ENCODE results near the gene FAM53C. TPM values are rescaled to one million over a fixed set of nuclear protein-coding genes. Genes with fewer than 3 reads are reported as not detected.
"Not testable (repeated sequence)": the region's sequence is repeated elsewhere in the genome, so short reads cannot be mapped to it uniquely, and the experiment has no call there.

Gene FAM53C
- total RNA-seq, 4 donors from 2014 or later, result 5.2 to 27.7 (median 14.0) TPM

GRCh38 chr5:138385660-138386059, 47.6 kb downstream of the FAM53C start:
- intact Hi-C loops (cut with DNase I; ENCODE audit: low total_unique reads) (no loop called here), in situ Hi-C loops (cut with MboI; ENCODE audit: low pct_ligation_motif_present in 1 of 4, low pct_unique_long_range_greater_than_20kb in 1 of 4, low sequenced_read_pairs in 3 of 4) (no loop called here)
- H3K27ac ChIP-seq, result no peak overlapping the region
- no peaks in the 10 kb centered on the region for H3K9me3 ChIP-seq
- H3K27me3 ChIP-seq, result no peaks in the 10 kb centered on the region
- H3K4me3 ChIP-seq, result no peak overlapping the region
- 92 to 100% methylated on average over 1 of the region's 1 CpG for WGBS, 2 donors (ENCODE audit: low coverage in 1 of 2)
- TF ChIP-seq POLR2AphosphoS5 (IDR thresholded peaks at IDR 0.05) (no peak), POLR2A (IDR thresholded peaks at IDR 0.05) (no peak), CTCF (IDR thresholded peaks at IDR 0.05) (no peak), EP300 (IDR thresholded peaks at IDR 0.05; ENCODE audit: low read depth) (no peak)
- no peak for DNase-seq
- peaks cover 0 to 67% (median 32%) of the 10 kb centered on the region in 4 donors for H3K36me3 ChIP-seq
- no peaks in the 10 kb centered on the region for H3K4me1 ChIP-seq

- 92 to 100% methylated on average over 1 to 10 of the region's 10 CpGs for WGBS, 2 donors (ENCODE audit: low coverage in 1 of 2)
- TF ChIP-seq POLR2A (IDR thresholded peaks at IDR 0.05) (no peak), POLR2AphosphoS5 (IDR thresholded peaks at IDR 0.05) (no peak), CTCF (IDR thresholded peaks at IDR 0.05) (no peak), EP300 (IDR thresholded peaks at IDR 0.05; ENCODE audit: low read depth) (no peak)
- intact Hi-C loops (cut with DNase I; ENCODE audit: low total_unique reads) (no loop called here), in situ Hi-C loops (cut with MboI; ENCODE audit: low pct_ligation_motif_present in 1 of 4, low pct_unique_long_range_greater_than_20kb in 1 of 4, low sequenced_read_pairs in 3 of 4) (no loop called here)
- no peaks in the 10 kb centered on the region for H3K27me3 ChIP-seq
- peaks cover 0 to 67% (median 32%) of the 10 kb centered on the region in 4 donors for H3K36me3 ChIP-seq
- H3K4me3 ChIP-seq, result no peak overlapping the region
- no peaks in the 10 kb centered on the region for H3K9me3 ChIP-seq
- H3K4me1 ChIP-seq, result no peaks in the 10 kb centered on the region
- H3K27ac ChIP-seq, result no peak overlapping the region
- no peak for DNase-seq
Measured at GRCh38 chr5:138386290-138386689, 48.2 kb downstream of the FAM53C start.

- H3K36me3 ChIP-seq, result peaks cover 0 to 69% (median 34%) of the 10 kb centered on the region in 4 donors
- intact Hi-C loops (cut with DNase I; ENCODE audit: low total_unique reads) (no loop called here), in situ Hi-C loops (cut with MboI; ENCODE audit: low pct_ligation_motif_present in 1 of 4, low pct_unique_long_range_greater_than_20kb in 1 of 4, low sequenced_read_pairs in 3 of 4) (no loop called here)
- no peaks in the 10 kb centered on the region for H3K4me1 ChIP-seq
- H3K27ac ChIP-seq, result no peak overlapping the region
- 90 to 93% methylated on average over 3 of the region's 3 CpGs for WGBS, 2 donors (ENCODE audit: low coverage in 1 of 2)
- H3K9me3 ChIP-seq, result no peaks in the 10 kb centered on the region
- H3K4me3 ChIP-seq, result no peak overlapping the region
- no peak for DNase-seq
- no peak for TF ChIP-seq EP300 (IDR thresholded peaks at IDR 0.05; ENCODE audit: low read depth)
- TF ChIP-seq POLR2A (IDR thresholded peaks at IDR 0.05), result no peak
- no peak for TF ChIP-seq POLR2AphosphoS5 (IDR thresholded peaks at IDR 0.05)
- TF ChIP-seq CTCF (IDR thresholded peaks at IDR 0.05), result no peak
- H3K27me3 ChIP-seq, result no peaks in the 10 kb centered on the region
Measured at GRCh38 chr5:138389332-138389731, 51.3 kb downstream of the FAM53C start.

- DNase-seq; H3K9me3 ChIP-seq; in situ Hi-C loops (cut with MboI; ENCODE audit: low pct_ligation_motif_present in 1 of 4, low pct_unique_long_range_greater_than_20kb in 1 of 4, low sequenced_read_pairs in 3 of 4); intact Hi-C loops (cut with DNase I; ENCODE audit: low total_unique reads); H3K27me3 ChIP-seq; H3K4me3 ChIP-seq; H3K4me1 ChIP-seq; H3K27ac ChIP-seq: not testable (repeated sequence)
- peaks cover 0 to 74% (median 35%) of the 10 kb centered on the region in 4 donors for H3K36me3 ChIP-seq
- 97 to 98% methylated on average over 6 to 10 of the region's 10 CpGs for WGBS, 2 donors (ENCODE audit: low coverage in 1 of 2)
Measured at GRCh38 chr5:138389911-138390310, 51.8 kb downstream of the FAM53C start.

- 88% methylated on average over 8 of the region's 9 CpGs; no CpG with 5 or more reads in 1 of the 2 donors for WGBS, 2 donors (ENCODE audit: low coverage in 1 of 2)
- H3K27ac ChIP-seq, result no peak overlapping the region
- intact Hi-C loops (cut with DNase I; ENCODE audit: low total_unique reads) (no loop called here), in situ Hi-C loops (cut with MboI; ENCODE audit: low pct_ligation_motif_present in 1 of 4, low pct_unique_long_range_greater_than_20kb in 1 of 4, low sequenced_read_pairs in 3 of 4) (no loop called here)
- no peaks in the 10 kb centered on the region for H3K9me3 ChIP-seq
- no peak for DNase-seq
- peaks cover 0 to 71% (median 28%) of the 10 kb centered on the region in 4 donors for H3K36me3 ChIP-seq
- H3K4me1 ChIP-seq, result no peaks in the 10 kb centered on the region
- no peaks in the 10 kb centered on the region for H3K27me3 ChIP-seq
- TF ChIP-seq POLR2AphosphoS5 (IDR thresholded peaks at IDR 0.05) (no peak), CTCF (IDR thresholded peaks at IDR 0.05) (no peak), EP300 (IDR thresholded peaks at IDR 0.05; ENCODE audit: low read depth) (no peak), POLR2A (IDR thresholded peaks at IDR 0.05) (no peak)
- H3K4me3 ChIP-seq, result no peak overlapping the region
Measured at GRCh38 chr5:138391859-138392386, 53.9 kb downstream of the FAM53C start.

Measured in transverse colon (tissue), 4 donors.